HEK293 (cell line): ENCODE data around the gene MCRIP2.

Source experiments
- ELK4 ChIP-seq: IDR thresholded peaks from 2 replicates; pipeline ENCODE4 v1.6.1; 2011; ENCODE audit warnings: mild to moderate bottlenecking, low read depth, low read length, borderline replicate concordance
- IKZF3 ChIP-seq: fragments of 450-650 bp; IDR thresholded peaks from 2 replicates; pipeline ENCODE4 v1.5.0; 2018; ENCODE audit warnings: missing biosample characterization, mild to moderate bottlenecking, missing genetic modification characterization, moderate library complexity
- REST ChIP-seq: fragments of 450-650 bp; formaldehyde crosslinking; IDR thresholded peaks from 2 replicates; pipeline ENCODE4 v1.5.1; 2016; ENCODE audit warnings: missing biosample characterization, missing genetic modification characterization
- TSHZ1 ChIP-seq: fragments of 450-650 bp; formaldehyde crosslinking; IDR thresholded peaks from 2 replicates; pipeline ENCODE4 v1.5.1; 2016; ENCODE audit warnings: missing biosample characterization, missing genetic modification characterization, borderline replicate concordance
- ZBTB48 ChIP-seq: fragments of 450-650 bp; formaldehyde crosslinking; IDR thresholded peaks from 2 replicates; pipeline ENCODE4 v1.5.1; 2016; ENCODE audit warnings: missing biosample characterization, missing genetic modification characterization
- ZBTB49 ChIP-seq: fragments of 450-650 bp; formaldehyde crosslinking; IDR thresholded peaks from 2 replicates; pipeline ENCODE4 v1.5.1; 2016; ENCODE audit warnings: missing biosample characterization, missing genetic modification characterization, low read depth
- ZEB2 ChIP-seq: fragments of 450-650 bp; formaldehyde crosslinking; IDR thresholded peaks from 2 replicates; pipeline ENCODE4 v1.5.1; 2016; ENCODE audit warnings: missing biosample characterization, missing genetic modification characterization
- ZNF10 ChIP-seq: fragments of 450-650 bp; formaldehyde crosslinking; IDR thresholded peaks from 2 replicates; pipeline ENCODE4 v1.5.1; 2017; ENCODE audit warnings: missing biosample characterization, missing genetic modification characterization
- ZNF148 ChIP-seq: fragments of 450-650 bp; formaldehyde crosslinking; IDR thresholded peaks from 2 replicates; pipeline ENCODE4 v1.5.0; 2017; ENCODE audit warnings: missing biosample characterization, missing genetic modification characterization, borderline replicate concordance
- ZNF155 ChIP-seq: fragments of 450-650 bp; formaldehyde crosslinking; IDR thresholded peaks from 2 replicates; pipeline ENCODE4 v1.5.1; 2016; ENCODE audit warnings: missing biosample characterization, missing genetic modification characterization
- ZNF175 ChIP-seq: fragments of 450-650 bp; formaldehyde crosslinking; IDR thresholded peaks from 2 replicates; pipeline ENCODE4 v1.5.1; 2016; ENCODE audit warnings: missing biosample characterization, missing genetic modification characterization
- ZNF26 ChIP-seq: fragments of 450-650 bp; formaldehyde crosslinking; IDR thresholded peaks from 2 replicates; pipeline ENCODE4 v1.5.1; 2016; ENCODE audit warnings: missing biosample characterization, missing genetic modification characterization
- ZNF292 ChIP-seq: fragments of 450-650 bp; formaldehyde crosslinking; IDR thresholded peaks from 2 replicates; pipeline ENCODE4 v1.5.1; 2016; ENCODE audit warnings: low read depth, missing biosample characterization, missing genetic modification characterization, borderline replicate concordance
- ZNF394 ChIP-seq: fragments of 450-650 bp; formaldehyde crosslinking; IDR thresholded peaks from 2 replicates; pipeline ENCODE4 v1.5.1; 2016; ENCODE audit warnings: missing biosample characterization, missing genetic modification characterization, mild to moderate bottlenecking, moderate library complexity, borderline replicate concordance
- ZNF433 ChIP-seq: fragments of 450-650 bp; formaldehyde crosslinking; IDR thresholded peaks from 2 replicates; pipeline ENCODE4 v1.5.1; 2016; ENCODE audit warnings: missing biosample characterization, missing genetic modification characterization, low read depth
- ZNF513 ChIP-seq: fragments of 450-650 bp; IDR thresholded peaks from 2 replicates; pipeline ENCODE4 v1.5.1; 2018; ENCODE audit warnings: missing biosample characterization, missing genetic modification characterization
- ZNF514 ChIP-seq: fragments of 450-650 bp; formaldehyde crosslinking; IDR thresholded peaks from 2 replicates; pipeline ENCODE4 v1.5.1; 2016; ENCODE audit warnings: missing biosample characterization, missing genetic modification characterization
- ZNF571 ChIP-seq: fragments of 450-650 bp; formaldehyde crosslinking; IDR thresholded peaks from 2 replicates; pipeline ENCODE4 v1.5.0; 2017; ENCODE audit warnings: missing biosample characterization, missing genetic modification characterization
- ZNF623 ChIP-seq: fragments of 450-650 bp; formaldehyde crosslinking; IDR thresholded peaks from 2 replicates; pipeline ENCODE4 v1.5.1; 2016; ENCODE audit warnings: missing biosample characterization, missing genetic modification characterization
- ZNF624 ChIP-seq: fragments of 450-650 bp; formaldehyde crosslinking; IDR thresholded peaks from 2 replicates; pipeline ENCODE4 v1.5.1; 2017; ENCODE audit warnings: missing biosample characterization, missing genetic modification characterization
- ZNF792 ChIP-seq: fragments of 450-650 bp; formaldehyde crosslinking; IDR thresholded peaks from 2 replicates; pipeline ENCODE4 v1.5.1; 2016; ENCODE audit warnings: missing biosample characterization, missing genetic modification characterization

MCRIP2 gene

GRCh38 chr16:645852-646678 is 4.4 kb downstream of the MCRIP2 start (continued):
- TF ChIP-seq ZNF26, result no peak
- TF ChIP-seq ZNF513 (tag by site-specific recombination), result no peak
- TF ChIP-seq IKZF3, result peak; percentile 48; the same call in 1 of the 2 replicates
- no peak for TF ChIP-seq ZEB2 (tag by site-specific recombination)
- no peak for TF ChIP-seq ZNF792 (tag by site-specific recombination)
- no peak for TF ChIP-seq ZNF623 (tag by site-specific recombination)
- no peak for TF ChIP-seq REST (tag by site-specific recombination)
- no peak for TF ChIP-seq ZNF175 (tag by site-specific recombination)
- TF ChIP-seq ZNF624 (tag by site-specific recombination), result no peak
- TF ChIP-seq ZNF292 (tag by site-specific recombination), result no peak
- no peak for TF ChIP-seq ZNF571
- TF ChIP-seq ZNF155, result no peak
- no peak for TF ChIP-seq ZNF394 (tag by site-specific recombination)
- TF ChIP-seq ZBTB48 (tag by site-specific recombination), result no peak; the same call in 1 of the 2 replicates
- TF ChIP-seq ZNF514 (tag by site-specific recombination), result no peak
- no peak for TF ChIP-seq ELK4
- no peak for TF ChIP-seq TSHZ1 (tag by site-specific recombination)
- no peak for TF ChIP-seq ZNF148
- TF ChIP-seq ZBTB49 (tag by site-specific recombination), result no peak
- no peak for TF ChIP-seq ZNF433 (tag by site-specific recombination)
- no peak for TF ChIP-seq ZNF10 (tag by site-specific recombination)
